ENCODE results near the gene TNS1.

Gene TNS1

GRCh38 chr2:217937446-217937845, 65.3 kb downstream of the TNS1 start:
- TF ChIP-seq, protein P1, sequence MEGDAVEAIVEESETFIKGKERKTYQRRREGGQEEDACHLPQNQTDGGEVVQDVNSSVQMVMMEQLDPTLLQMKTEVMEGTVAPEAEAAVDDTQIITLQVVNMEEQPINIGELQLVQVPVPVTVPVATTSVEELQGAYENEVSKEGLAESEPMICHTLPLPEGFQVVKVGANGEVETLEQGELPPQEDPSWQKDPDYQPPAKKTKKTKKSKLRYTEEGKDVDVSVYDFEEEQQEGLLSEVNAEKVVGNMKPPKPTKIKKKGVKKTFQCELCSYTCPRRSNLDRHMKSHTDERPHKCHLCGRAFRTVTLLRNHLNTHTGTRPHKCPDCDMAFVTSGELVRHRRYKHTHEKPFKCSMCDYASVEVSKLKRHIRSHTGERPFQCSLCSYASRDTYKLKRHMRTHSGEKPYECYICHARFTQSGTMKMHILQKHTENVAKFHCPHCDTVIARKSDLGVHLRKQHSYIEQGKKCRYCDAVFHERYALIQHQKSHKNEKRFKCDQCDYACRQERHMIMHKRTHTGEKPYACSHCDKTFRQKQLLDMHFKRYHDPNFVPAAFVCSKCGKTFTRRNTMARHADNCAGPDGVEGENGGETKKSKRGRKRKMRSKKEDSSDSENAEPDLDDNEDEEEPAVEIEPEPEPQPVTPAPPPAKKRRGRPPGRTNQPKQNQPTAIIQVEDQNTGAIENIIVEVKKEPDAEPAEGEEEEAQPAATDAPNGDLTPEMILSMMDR (IDR thresholded peaks at IDR 0.05), result no peak
- no peak overlapping the region for H3K4me3 ChIP-seq (ENCODE audit: low read depth in 1 of 2, low read length in 1 of 2)
- H3K4me1 ChIP-seq (ENCODE audit: control insufficient read depth in 1 of 2, insufficient read depth in 1 of 2, low read depth in 1 of 2, low read length in 1 of 2), result peaks cover 10% of the 10 kb centered on the region in 2 experiments
- H3K27ac ChIP-seq, result no peak overlapping the region
- H3K27me3 ChIP-seq, result no peaks in the 10 kb centered on the region
- no peaks in the 10 kb centered on the region for H3K36me3 ChIP-seq
- H3K9me3 ChIP-seq, result no peaks in the 10 kb centered on the region

GRCh38 chr2:217936952-217937351, 65.8 kb downstream of the TNS1 start:
- H3K4me1 ChIP-seq (ENCODE audit: control insufficient read depth in 1 of 2, insufficient read depth in 1 of 2, low read depth in 1 of 2, low read length in 1 of 2), result peaks cover 10% of the 10 kb centered on the region in 2 experiments

GRCh38 chr2:217935901-217936684, 66.7 kb downstream of the TNS1 start:
- H3K4me1 ChIP-seq (ENCODE audit: control insufficient read depth in 1 of 2, insufficient read depth in 1 of 2, low read depth in 1 of 2, low read length in 1 of 2), result peaks cover 10% of the 10 kb centered on the region in 2 experiments
- H3K9me3 ChIP-seq, result no peaks in the 10 kb centered on the region
- H3K4me3 ChIP-seq (ENCODE audit: low read depth in 1 of 2, low read length in 1 of 2), result no peak overlapping the region
- no peaks in the 10 kb centered on the region for H3K36me3 ChIP-seq
- no peak overlapping the region for H3K27ac ChIP-seq
- TF ChIP-seq, protein P1 (IDR thresholded peaks at IDR 0.05), result no peak
- H3K27me3 ChIP-seq, result peaks cover 2% of the 10 kb centered on the region

More at GRCh38 chr2:217936952-217937351, 65.8 kb downstream of the TNS1 start:
- H3K9me3 ChIP-seq, result no peaks in the 10 kb centered on the region
- TF ChIP-seq, protein P1 (IDR thresholded peaks at IDR 0.05), result no peak
- no peak overlapping the region for H3K4me3 ChIP-seq (ENCODE audit: low read depth in 1 of 2, low read length in 1 of 2)
- no peak overlapping the region for H3K27ac ChIP-seq
- H3K36me3 ChIP-seq, result no peaks in the 10 kb centered on the region
- no peaks in the 10 kb centered on the region for H3K27me3 ChIP-seq

DNA sequence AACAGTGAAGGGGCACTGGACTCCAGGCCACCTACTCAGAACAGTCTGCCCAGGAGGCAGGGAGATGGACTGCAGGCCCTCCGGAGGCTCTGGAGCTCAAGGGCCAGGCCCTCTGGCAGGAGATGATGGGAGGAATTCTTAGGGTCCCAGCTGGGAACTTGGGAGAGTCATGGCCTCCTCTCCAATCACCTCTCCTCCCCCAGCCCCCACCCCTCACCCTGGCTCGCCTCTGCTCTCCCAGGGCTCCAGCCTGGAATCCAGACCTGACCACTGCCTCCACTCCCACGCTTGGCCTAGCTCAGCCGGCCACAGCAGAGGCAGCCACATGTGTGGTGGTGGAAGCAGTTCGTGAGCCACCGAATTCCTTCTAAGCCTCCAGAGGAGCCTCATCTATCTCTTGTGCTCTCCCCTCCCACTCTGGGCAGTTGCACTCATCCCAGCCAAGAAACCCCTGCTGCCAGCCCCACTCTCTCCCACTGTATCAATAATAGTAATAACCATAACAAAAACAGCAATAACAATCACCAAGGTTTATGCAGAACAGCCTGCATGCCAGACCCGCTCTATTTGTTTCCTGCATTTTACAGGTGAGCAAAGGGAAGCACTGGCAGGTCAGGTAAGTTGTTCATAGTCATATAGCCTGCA, 67.4 kb downstream of the TNS1 start:
- Histone ChIP-seq H3K4me3 (ENCODE audit: low read depth in 1 of 2, low read length in 1 of 2) (no peak overlapping the region), H3K4me1 (ENCODE audit: control insufficient read depth in 1 of 2, insufficient read depth in 1 of 2, low read depth in 1 of 2, low read length in 1 of 2) (peaks cover 10% of the 10 kb centered on the region in 2 experiments), H3K27ac (no peak overlapping the region), H3K36me3 (no peaks in the 10 kb centered on the region), H3K27me3 (peaks cover 10% of the 10 kb centered on the region), H3K9me3 (no peaks in the 10 kb centered on the region)
- TF ChIP-seq, protein P1 (IDR thresholded peaks at IDR 0.05), result no peak

GRCh38 chr2:217934321-217935131, 68.3 kb downstream of the TNS1 start:
- Histone ChIP-seq H3K9me3 (no peaks in the 10 kb centered on the region), H3K27me3 (peaks cover 12% of the 10 kb centered on the region), H3K4me3 (ENCODE audit: low read depth in 1 of 2, low read length in 1 of 2) (no peak overlapping the region), H3K36me3 (no peaks in the 10 kb centered on the region), H3K27ac (no peak overlapping the region), H3K4me1 (ENCODE audit: control insufficient read depth in 1 of 2, insufficient read depth in 1 of 2, low read depth in 1 of 2, low read length in 1 of 2) (peaks cover 10% of the 10 kb centered on the region in 2 experiments)
- TF ChIP-seq, protein P1 (IDR thresholded peaks at IDR 0.05), result no peak

All from neutrophil (primary cell).